Adrenal gland (tissue), 12 donors: Measurements from ENCODE around the gene IGDCC3. TPM values are rescaled to one million over a fixed set of nuclear protein-coding genes. Genes with fewer than 3 reads are reported as not detected.
A peak's percentile ranks its signal among the peaks of the same experiment; 100 is the strongest.

Experiments
- DNase-seq, 7 donors: peaks; one replicate each; pipeline ENCODE4 v3.0.0-alpha.2; 2019 to 2020
- H3K27ac ChIP-seq, 5 donors: fragments of 200-600 bp; sonication (generic) in 4 of 5; 1 replicate in 3 of 5; 2 replicates in 2 of 5; pipeline versions ENCODE4 v1.5.1 to v1.8.0; 2016 to 2020; ENCODE audit warnings: mild to moderate bottlenecking in 1 of 5
- H3K27me3 ChIP-seq: fragments of 200-600 bp; 2 replicates; pipeline ENCODE4 v1.8.0; 2021
- H3K36me3 ChIP-seq, 2 donors: fragments of 200-600 bp; replicated peaks in 1 of 2; 1 replicate in 1 of 2; 2 replicates in 1 of 2; pipeline versions ENCODE4 v1.5.1 to v1.8.0; 2018 to 2022
- H3K4me1 ChIP-seq, 2 donors: fragments of 200-600 bp; replicated peaks in 1 of 2; 1 replicate in 1 of 2; 2 replicates in 1 of 2; pipeline versions ENCODE4 v1.5.1 to v1.8.0; 2018 to 2021
- H3K4me3 ChIP-seq, 4 donors: fragments of 200-600 bp; sonication (generic) in 3 of 4; one replicate each; pipeline ENCODE4 v1.5.1; 2016 to 2018
- H3K9me3 ChIP-seq, 3 donors: fragments of 200-600 bp; sonication (generic) in 1 of 3; replicated peaks in 1 of 3; 1 replicate in 2 of 3; 2 replicates in 1 of 3; pipeline versions ENCODE4 v1.5.1 to v1.8.0; 2016 to 2021
- CTCF ChIP-seq, 6 experiments: fragments of 450-650 bp in 4 of 6; fragments of 200-600 bp in 2 of 6; sonication (generic) in 1 of 6; IDR thresholded peaks; 1 replicate in 5 of 6; 2 replicates in 1 of 6; pipeline versions ENCODE4 v1.5.1 to v1.8.0; 2016 to 2021; ENCODE audit warnings: antibody characterized with exemption in 6 of 6, mild to moderate bottlenecking in 2 of 6, moderate library complexity in 1 of 6
- POLR2A ChIP-seq, 2 donors: fragments of 450-650 bp; IDR thresholded peaks; one replicate each; pipeline ENCODE4 v1.6.1; 2017; ENCODE audit warnings: antibody characterized with exemption in 2 of 2, mild to moderate bottlenecking in 2 of 2, moderate library complexity in 1 of 2
- WGBS, 4 donors: extraction: QIAGEN DNeasy Blood & Tissue Kit in 2 of 4; methylation state at CpG; one replicate each; pipeline versions ENCODE4 v1.1.5 to v1.1.7; 2013 to 2017; 5-methylcytosine and 5-hydroxymethylcytosine counted together
- intact Hi-C, 2 donors: fragments of 100-400 bp; cut with DNase I; formaldehyde crosslinking; loops; one replicate each; pipeline versions ENCODE4 v1.14.1 to v1.15.0; 2022 to 2023
- polyA plus RNA-seq, 3 donors: library from polyadenylated mRNA; stranded (reverse); fragments of 200-250 nt in 2 of 3; fragments of 350-450 nt in 1 of 3; fragmentation: Illumina TruSeq in 1 of 3; extraction: RNeasy Lipid Tissue Mini Kit (QIAGEN cat#74804) in 1 of 3; gene quantifications; one replicate each; pipeline ENCODE4 v1.2.3, GENCODE V29; 2013 to 2014
- total RNA-seq, 9 donors: library from RNA; depleted of rRNA in 4 of 9; stranded (reverse); fragments of >200 nt in 4 of 9; fragments of 120-200 nt in 1 of 9; fragmentation: NEBNext Ultra II Directional in 1 of 9; extraction: Animal tissue kit (Norgen Biotek cat#: 25700) in 1 of 9; gene quantifications; one replicate each; pipeline versions ENCODE4 v1.1.0 to v1.2.4, GENCODE V29; 2013 to 2023
- donor health status: healthy with polysubstance abuse.
- donor health status: Bipolar disorder and iron deficiency.
- donor health status: DM: yes; HTN: yes; CAD: no.
- donor health status: DM: no; HTN: no; CAD: no.
- donor health status: DM: no; HTN: no; CAD: no.
- donor health status: DM: yes; HTN: yes; CAD: no.

Gene IGDCC3
- total and polyA plus RNA-seq, 12 donors = 0.13 to 0.39 (median 0.29) TPM; not detected in 7

GRCh38 chr15:65376767-65377104 is 1.1 kb downstream of the IGDCC3 start:
- Histone ChIP-seq H3K9me3 (no peaks in the 10 kb centered on the region), H3K36me3 (no peaks in the 10 kb centered on the region), H3K27me3 (peaks cover 10% of the 10 kb centered on the region), H3K4me1 (peaks cover 3 to 8% of the 10 kb centered on the region in 2 donors), H3K4me3 (peak overlapping the region in 2 of 4 donors; percentile 25 to 74), H3K27ac (no peak overlapping the region)
- TF ChIP-seq POLR2A (IDR thresholded peaks at IDR 0.05) (no peak), CTCF (IDR thresholded peaks at IDR 0.05) (no peak)
- 0 to 3% (median 2%) methylated on average over 9 to 21 of the region's 21 CpGs for WGBS, 4 donors
- intact Hi-C loops = no loop called here
- peak in 1 of 7 donors; percentile 24 for DNase-seq

- H3K4me3 ChIP-seq = no peak overlapping the region
- no peaks in the 10 kb centered on the region for H3K36me3 ChIP-seq
- TF ChIP-seq CTCF (IDR thresholded peaks at IDR 0.05) (no peak), POLR2A (IDR thresholded peaks at IDR 0.05) (no peak)
- no peak overlapping the region for H3K27ac ChIP-seq
- H3K9me3 ChIP-seq = no peaks in the 10 kb centered on the region
- DNase-seq = no peak
- peaks cover 3 to 8% of the 10 kb centered on the region in 2 donors for H3K4me1 ChIP-seq
- intact Hi-C loops = no loop called here
- 14 to 28% (median 19%) methylated on average over 4 to 9 of the region's 9 CpGs for WGBS, 4 donors
- peaks cover 10% of the 10 kb centered on the region for H3K27me3 ChIP-seq
These were observed 1.8 kb downstream of the IGDCC3 start for GRCh38 chr15:65375871-65376607.

GRCh38 chr15:65374821-65375401 is 2.9 kb downstream of the IGDCC3 start:
- H3K27me3 ChIP-seq = peaks cover 8% of the 10 kb centered on the region
- H3K4me3 ChIP-seq = no peak overlapping the region
- no peaks in the 10 kb centered on the region for H3K36me3 ChIP-seq
- TF ChIP-seq CTCF (IDR thresholded peaks at IDR 0.05) (no peak), POLR2A (IDR thresholded peaks at IDR 0.05) (no peak)
- intact Hi-C loops = no loop called here
- WGBS, 4 donors = 85 to 93% (median 89%) methylated on average over 13 to 14 of the region's 14 CpGs
- H3K4me1 ChIP-seq = peaks cover 3 to 8% of the 10 kb centered on the region in 2 donors
- H3K27ac ChIP-seq = no peak overlapping the region
- no peaks in the 10 kb centered on the region for H3K9me3 ChIP-seq
- no peak for DNase-seq

GRCh38 chr15:65374334-65374733 is 3.5 kb downstream of the IGDCC3 start:
- intact Hi-C loops = no loop called here
- Histone ChIP-seq H3K27me3 (peaks cover 7% of the 10 kb centered on the region), H3K27ac (no peak overlapping the region), H3K4me1 (peaks cover 3 to 8% of the 10 kb centered on the region in 2 donors), H3K4me3 (no peak overlapping the region), H3K36me3 (no peaks in the 10 kb centered on the region), H3K9me3 (no peaks in the 10 kb centered on the region)
- TF ChIP-seq POLR2A (IDR thresholded peaks at IDR 0.05) (no peak), CTCF (IDR thresholded peaks at IDR 0.05) (no peak)
- no peak for DNase-seq
- 74 to 84% (median 81%) methylated on average over 3 of the region's 3 CpGs for WGBS, 4 donors
